Left kidney (tissue), 2 donors: ENCODE results near the gene GEMIN2. TPM values are rescaled to one million over a fixed set of nuclear protein-coding genes. Genes with fewer than 3 reads are reported as not detected.
"Not testable (repeated sequence)": the region's sequence is repeated elsewhere in the genome, so short reads cannot be mapped to it uniquely, and the experiment has no call there.

Source experiments
- DNase-seq: peaks from one replicate; pipeline ENCODE4 v3.0.0-alpha.2; 2013
- polyA plus RNA-seq: library from polyadenylated mRNA; unstranded; fragments of 120-200 nt; gene quantifications from one replicate; pipeline ENCODE4 v1.2.1, GENCODE V29; 2013; ENCODE audit not compliant: insufficient read length

GEMIN2 gene
- polyA plus RNA-seq, 1 donor = 30.9 TPM

- DNase-seq = no peak
Measured at GRCh38 chr14:39108791-39109190, 5.3 kb upstream of the GEMIN2 start.

DNA sequence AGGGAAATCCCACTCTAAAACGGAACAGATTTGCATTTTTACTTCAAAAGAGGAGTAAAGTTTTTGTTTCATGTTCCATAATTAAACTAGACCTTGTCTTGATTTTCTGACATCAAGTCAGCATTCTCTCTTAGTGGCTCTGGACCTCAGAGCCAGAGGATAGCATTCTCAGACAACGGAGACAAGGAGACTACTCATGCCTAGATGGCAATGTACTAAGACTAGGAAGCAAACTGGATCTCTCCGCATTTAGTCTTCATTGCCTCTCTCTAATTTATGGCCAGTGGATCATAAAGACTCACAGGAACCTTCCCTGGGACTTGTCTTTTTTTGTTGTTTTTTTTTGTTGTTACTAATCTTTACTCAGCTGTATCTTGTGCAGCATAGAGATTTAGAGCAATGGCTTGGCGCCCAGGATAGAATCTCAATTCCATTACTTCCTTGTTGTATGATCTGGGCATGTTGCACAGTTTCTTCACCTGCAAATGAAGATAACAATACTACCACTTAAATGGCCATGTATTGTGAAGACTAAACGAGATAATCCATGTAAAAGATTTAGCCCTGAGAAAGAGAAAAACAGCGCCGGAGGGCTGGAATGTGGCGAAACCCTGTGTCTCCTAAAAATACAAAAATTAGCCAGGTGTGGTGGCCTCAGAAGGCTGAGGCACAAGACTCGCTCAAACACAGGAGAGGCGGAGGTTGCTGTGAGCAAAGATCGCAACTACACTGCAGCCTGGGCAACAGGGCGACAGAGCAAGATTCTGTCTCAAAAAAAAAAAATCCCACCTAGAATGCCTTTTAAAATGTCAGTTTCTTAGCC is 4.0 kb upstream of the GEMIN2 start:
- no peak for DNase-seq

DNA sequence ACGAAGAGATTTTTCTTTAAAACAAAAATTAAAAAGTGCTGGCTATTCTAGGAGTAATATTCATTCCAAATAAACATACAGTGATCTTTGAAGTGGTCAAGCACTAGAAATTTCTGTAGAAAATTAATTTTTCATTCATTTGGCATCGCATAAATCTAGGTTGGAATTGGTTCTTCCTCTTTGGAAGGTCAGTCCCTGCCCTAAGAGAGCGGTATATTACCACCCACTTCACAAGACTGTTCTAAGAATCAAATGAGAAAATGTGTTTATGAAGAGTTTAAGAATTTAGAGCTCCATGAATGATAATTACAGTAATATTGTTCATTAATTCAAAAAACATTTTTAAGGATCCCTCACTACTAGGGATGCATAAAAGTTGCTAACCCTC is 444 bp upstream of the GEMIN2 start:
- no peak for DNase-seq

DNA sequence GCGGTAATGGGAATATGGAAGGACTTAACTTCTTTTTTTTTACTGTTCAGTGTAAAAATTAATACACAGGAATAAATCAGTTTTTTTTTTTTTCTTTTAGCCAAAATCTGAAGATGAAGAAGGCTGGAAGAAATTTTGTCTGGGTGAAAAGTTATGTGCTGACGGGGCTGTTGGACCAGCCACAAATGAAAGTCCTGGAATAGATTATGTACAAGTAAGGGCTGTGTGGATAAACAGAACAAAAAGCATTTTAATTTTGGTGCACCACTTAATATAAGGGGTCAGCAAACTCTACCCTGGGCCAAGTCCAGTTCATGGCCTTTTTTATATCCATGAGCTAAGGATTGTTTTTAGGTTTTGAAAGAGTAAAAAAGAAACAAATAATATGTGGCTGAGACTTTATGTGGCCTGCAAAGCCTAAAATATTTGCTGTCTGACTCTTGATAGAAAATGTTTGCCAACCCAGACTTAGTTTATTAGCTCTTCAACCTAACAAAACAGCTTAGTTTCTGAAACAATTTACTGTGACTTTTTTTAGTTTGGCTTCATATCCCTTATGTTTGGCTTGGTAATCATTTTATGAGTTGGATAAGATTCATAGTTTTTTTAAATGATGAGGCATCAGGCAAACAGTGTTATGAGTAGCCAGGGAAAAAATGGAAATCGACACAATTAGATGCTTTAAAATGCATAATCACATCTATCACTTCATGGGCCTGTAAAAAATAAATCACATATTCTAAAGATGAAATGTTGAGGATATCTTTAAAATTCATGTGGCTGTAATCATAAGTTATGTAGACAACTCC is 8.4 kb downstream of the GEMIN2 start:
- DNase-seq = no peak

DNA sequence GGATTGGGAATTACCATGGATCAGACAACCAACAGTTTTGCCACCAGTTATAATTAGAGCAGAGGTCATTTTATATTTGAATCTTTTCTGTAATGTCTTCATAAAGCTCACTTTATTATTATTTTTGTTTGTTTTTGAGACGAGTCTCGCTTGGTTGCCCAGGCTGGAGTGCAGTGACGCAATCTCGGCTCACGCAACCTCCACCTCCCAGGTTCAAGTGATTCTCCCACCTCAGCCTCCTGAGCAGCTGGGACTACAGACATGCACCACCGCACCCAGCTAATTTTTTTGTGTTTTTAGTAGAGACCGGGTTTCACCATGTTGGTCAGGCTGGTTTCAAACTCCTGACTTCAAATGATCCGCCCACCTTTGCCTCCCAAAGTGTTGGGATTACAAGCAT is 23.7 kb downstream of the GEMIN2 start:
- DNase-seq = not testable (repeated sequence)

- DNase-seq = no peak
Measured at GRCh38 chr14:39138440-39138839, 24.3 kb downstream of the GEMIN2 start.

- DNase-seq = no peak
Measured at GRCh38 chr14:39140170-39140569, 26.0 kb downstream of the GEMIN2 start.

DNA sequence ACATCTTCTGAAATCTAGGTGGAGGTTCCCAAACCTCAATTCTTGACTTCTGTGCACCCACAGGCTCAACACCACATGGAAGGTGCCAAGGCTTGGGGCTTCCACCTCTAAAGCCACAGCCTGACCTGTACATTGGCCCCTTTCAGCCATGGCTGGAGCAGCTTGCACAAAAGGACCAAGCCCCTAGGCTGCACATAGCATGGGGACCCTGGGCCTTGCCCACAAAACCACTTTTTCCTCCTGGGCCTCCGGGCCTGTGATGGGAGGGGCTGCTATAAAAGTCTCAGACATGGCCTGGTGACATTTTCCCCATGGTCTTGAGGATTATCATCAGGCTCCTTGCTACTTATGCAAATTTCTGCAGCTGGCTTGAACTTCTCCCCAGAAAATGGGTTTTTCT is 27.5 kb downstream of the GEMIN2 start:
- DNase-seq = not testable (repeated sequence)

DNA sequence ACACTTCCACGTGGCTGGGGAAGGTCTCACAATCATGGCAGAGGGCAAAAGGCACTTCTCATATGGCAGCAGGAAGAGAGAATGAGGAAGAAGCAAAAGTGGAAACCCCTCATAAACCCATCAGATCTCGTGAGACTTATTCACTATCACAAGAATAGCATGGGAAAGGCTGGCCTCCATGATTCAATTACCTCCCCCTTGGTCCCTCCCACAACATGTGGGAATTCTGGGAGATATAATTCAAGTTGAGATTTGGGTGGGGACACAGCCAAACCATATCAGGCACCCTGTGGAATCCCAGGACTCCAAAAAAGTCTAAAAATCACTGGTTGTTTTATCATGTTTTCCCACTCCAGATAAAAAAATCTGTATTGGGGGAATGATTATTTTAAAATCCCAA is 29.1 kb downstream of the GEMIN2 start:
- DNase-seq = not testable (repeated sequence)

DNA sequence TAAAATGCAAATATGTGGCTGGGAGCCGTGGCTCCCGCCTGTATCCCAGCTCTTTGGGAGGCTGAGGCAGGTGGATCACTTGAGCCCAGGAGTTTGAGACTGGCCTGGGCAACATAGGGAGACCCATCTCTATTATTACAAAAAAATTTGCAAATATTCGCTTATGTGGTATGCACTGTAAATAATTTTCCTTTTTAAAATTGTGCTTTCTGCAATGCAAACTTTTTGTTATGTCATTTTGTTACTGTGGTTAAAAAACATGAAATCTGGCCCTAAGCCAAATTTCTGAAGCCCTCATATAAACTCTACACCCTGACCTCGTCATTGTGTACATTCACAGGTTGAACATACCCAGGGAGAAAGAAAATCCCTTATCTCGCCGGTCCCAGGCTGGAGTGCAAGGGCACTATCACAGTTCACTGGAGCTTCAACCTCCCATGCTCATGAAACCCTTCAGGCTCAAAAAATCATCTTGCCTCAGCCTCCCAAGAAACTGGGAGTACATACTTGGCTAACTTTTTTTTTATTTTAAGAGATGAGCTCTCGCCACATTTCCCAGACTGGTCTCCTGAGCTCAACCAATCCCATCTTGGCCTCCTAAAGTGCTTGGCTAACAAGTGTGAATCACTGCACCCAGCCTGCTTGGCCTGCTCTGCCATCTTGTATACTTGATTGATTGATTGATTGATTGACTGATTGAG is 31.3 kb downstream of the GEMIN2 start:
- DNase-seq = no peak

DNA sequence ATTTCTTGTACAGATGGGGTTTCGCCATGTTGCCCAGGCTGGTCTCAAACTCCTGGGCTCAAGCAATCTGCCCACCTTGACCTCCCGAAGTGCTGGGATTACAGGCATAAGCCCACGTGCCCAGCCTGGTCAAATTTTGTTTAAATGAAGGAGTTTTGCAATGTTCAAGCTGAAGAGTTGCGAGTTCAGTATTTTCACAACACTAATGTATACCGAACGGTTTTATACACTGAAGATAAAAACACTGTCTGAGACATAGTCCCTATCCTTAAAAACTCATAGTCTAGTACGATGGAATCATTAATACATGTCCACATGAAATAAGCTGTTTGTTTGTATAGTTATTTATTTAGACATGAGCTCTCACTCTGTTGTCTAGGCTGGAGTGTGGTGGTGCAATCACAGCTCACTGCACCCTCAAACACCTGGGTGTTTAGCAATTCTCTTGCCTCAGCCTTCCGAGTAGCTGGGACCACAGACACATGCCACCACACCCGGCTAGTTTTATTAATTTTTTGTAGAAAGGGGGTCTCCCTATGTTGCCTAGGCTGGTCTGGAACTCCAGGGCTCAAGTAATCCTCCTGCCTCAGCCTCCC is 40.6 kb downstream of the GEMIN2 start:
- DNase-seq = no peak

- no peak for DNase-seq
Measured at GRCh38 chr14:39157491-39157890, 43.4 kb downstream of the GEMIN2 start.

DNA sequence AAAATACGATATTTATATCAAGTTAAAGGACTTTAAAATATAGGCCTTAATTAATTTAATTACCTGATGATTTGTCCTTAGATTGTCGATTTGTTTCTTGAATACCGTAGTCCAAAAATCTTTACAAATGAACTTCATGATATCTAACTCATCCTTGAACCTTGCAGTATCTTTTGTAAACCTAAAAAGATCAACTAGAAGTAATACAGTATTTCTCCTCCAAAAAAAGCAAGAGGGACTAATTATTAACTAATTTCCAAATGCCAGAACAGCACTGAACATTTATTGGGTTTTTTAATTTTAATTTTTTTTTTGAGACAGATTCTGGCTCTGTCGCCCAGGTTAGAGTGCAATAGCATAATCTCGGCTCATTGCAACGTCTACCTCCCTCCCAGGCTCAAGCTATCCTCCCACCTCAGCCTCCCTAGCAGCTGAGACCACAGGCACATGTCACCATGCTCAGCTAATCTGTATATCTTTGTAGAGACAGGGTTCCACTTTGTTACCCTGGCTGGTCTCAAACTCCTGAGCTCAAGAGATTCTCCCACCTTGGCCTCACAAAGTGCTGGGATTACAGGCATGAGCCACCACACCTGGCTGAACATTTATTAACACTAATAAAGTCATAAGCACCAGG is 44.2 kb downstream of the GEMIN2 start:
- DNase-seq = no peak

DNA sequence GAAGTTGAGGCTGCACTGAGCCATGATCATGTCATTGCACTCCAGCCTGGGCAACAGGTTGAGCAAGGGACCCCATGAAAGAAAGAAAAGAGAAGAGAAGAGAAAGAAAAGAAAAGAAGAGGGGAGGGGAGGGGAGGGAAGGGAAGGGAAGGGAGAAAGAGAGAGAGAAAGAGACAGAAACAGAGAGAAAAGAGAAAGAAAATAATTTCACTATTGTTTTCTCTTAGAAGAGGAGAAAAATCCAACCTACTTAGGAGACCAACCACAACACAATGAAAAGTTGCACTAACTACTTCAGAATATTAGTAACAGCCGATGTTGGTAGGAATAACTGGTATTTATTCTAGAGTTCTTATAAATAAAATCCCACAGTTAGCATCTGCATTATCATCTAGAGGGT is 46.4 kb downstream of the GEMIN2 start:
- no peak for DNase-seq

DNA sequence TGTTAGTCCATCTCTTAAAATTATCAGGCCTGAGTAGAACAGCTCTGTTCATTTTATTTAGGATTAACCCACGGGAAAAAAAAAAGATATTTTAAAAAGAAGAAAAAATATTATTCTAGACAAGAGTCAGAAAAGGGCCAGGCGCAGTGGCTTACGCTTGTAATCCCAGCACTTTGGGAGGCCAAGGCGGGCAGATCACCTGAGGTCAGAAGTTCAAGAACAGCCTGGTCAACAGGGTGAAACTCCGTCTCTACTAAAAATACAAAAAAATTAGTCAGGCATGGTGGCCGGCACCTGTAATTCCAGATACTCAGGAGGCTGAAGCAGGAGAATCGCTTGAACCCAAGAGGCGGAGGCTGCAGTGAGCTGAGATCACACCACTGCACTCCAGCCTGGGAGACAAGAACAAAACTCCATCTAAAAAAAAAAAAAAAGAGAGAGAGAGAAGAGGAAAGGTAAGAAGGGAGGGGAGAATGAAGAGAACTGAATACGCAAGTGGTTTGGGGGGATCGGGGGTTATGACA is 53.7 kb downstream of the GEMIN2 start:
- not testable (repeated sequence) for DNase-seq

- DNase-seq = no peak
Measured at GRCh38 chr14:39168591-39168990, 54.5 kb downstream of the GEMIN2 start.

GRCh38 chr14:39169541-39169900 is 55.4 kb downstream of the GEMIN2 start:
- DNase-seq = no peak

DNA sequence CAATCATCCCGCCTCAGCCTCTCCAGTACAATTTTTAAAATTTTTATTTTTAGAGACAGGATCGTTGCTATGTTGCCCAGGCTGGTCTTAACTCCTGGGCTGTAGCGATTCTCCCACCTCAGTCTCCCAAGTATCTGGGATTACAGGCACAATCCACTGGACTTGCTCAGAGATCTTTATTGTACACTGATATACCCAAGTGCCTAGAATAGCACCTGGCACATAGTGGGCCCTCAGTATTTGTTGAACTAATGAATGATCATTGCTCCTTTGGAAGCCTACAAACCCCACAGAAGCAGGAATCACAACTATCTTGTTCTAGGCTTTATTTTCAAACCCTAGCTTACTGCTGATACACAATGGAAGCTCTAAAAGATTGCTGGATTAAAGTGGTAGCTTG is 59.1 kb downstream of the GEMIN2 start:
- no peak for DNase-seq

DNA sequence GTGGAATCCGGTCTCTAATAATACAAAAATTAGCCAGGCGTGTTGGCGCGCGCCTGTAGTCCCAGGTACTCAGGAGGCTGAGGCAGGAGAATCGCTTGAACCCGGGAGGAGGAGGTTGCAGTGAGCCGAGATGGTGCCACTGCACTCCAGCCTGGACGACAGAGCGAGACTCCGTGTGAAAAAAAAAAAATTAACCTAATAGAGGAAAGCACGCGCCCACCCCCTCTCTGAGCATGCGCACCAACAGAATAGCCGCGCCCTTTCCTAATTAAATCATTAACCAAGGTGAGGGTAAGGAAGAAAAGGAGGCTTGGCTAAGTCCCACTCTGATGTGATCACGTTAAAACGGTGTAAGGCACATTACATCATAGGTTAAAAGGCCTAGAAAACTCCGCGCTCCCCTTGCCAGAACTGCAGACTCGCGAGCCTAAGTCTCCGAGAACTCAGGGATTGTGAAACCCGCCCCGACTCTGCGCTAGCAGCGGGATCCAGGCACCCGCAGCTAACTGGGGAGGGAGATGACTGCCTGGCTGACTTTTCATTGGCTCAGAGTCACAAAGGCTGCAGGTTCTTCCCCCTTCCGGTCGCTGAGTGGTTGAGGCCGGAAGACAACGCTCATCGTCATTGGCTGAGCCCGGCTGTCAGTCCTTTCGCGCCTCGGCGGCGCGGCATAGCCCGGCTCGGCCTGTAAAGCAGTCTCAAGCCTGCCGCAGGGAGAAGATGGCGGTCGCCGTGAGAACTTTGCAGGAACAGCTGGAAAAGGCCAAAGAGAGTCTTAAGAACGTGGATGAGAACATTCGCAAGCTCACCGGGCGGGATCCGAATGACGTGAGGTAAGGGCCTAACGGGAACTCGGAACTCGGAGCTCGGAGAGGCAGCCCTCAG is 60.7 kb downstream of the GEMIN2 start, which contains the start of gene PNN:
Gene PNN (plus strand): TSS at position 695 of the 885 bp plus-strand sequence. CDS start 26 bp downstream, at position 721.
- DNase-seq = peak; percentile 98
